HEK293 (cell line): ENCODE data around the gene MORN1.

Source experiments
- CTCF ChIA-PET: fragments of 350-600 bp; formaldehyde crosslinking; extraction: SDS; loops from one replicate; lab custom pipeline; 2021; ENCODE audit warnings: antibody characterized with exemption; lab: Yijun Ruan, JAX
- POLR2A ChIA-PET: fragments of 300-600 bp; formaldehyde crosslinking; extraction: SDS; loops from one replicate; lab custom pipeline; 2020; ENCODE audit warnings: antibody characterized with exemption, inconsistent platforms; lab: Yijun Ruan, JAX
- H3K27ac ChIP-seq: fragments of 200-500 bp; sonication (Bioruptor generic); 2 replicates; pipeline ENCODE4 v1.5.1; 2014; ENCODE audit warnings: low read depth, low read length, control low read depth, inconsistent platforms; ENCODE audit errors: extremely low read depth
- H3K36me3 ChIP-seq, 2 experiments: fragments of 200-500 bp in 1 of 2; sonication (Bioruptor generic) in 1 of 2; 1 replicate in 1 of 2; 2 replicates in 1 of 2; pipeline ENCODE4 v1.5.1; 2014 to 2017; ENCODE audit warnings: inconsistent platforms in 2 of 2, low read length in 2 of 2; ENCODE audit not compliant: control insufficient read depth in 2 of 2, insufficient read depth in 1 of 2
- H3K4me1 ChIP-seq: fragments of 200-500 bp; sonication (Bioruptor generic); 2 replicates; pipeline ENCODE4 v1.5.1; 2014; ENCODE audit warnings: mild to moderate bottlenecking, low read length, inconsistent platforms; ENCODE audit not compliant: control insufficient read depth, insufficient read depth
- H3K4me3 ChIP-seq: 2 replicates; pipeline ENCODE4 v1.5.1; 2011; ENCODE audit warnings: low read depth, mild to moderate bottlenecking, control low read depth, low read length, moderate library complexity
- H3K9me3 ChIP-seq: fragments of 200-500 bp; sonication (Bioruptor generic); 2 replicates; pipeline ENCODE4 v1.5.1; 2014; ENCODE audit warnings: low read depth, low read length, inconsistent platforms; ENCODE audit not compliant: control insufficient read depth, insufficient read depth
- EGR2 ChIP-seq: fragments of 450-650 bp; formaldehyde crosslinking; IDR thresholded peaks from 2 replicates; pipeline ENCODE4 v1.5.1; 2016; ENCODE audit warnings: low read depth, missing biosample characterization, missing genetic modification characterization
- GLIS2 ChIP-seq: fragments of 450-650 bp; formaldehyde crosslinking; IDR thresholded peaks from 2 replicates; pipeline ENCODE4 v1.5.1; 2016; ENCODE audit warnings: missing biosample characterization, missing genetic modification characterization
- MZF1 ChIP-seq: fragments of 450-650 bp; formaldehyde crosslinking; IDR thresholded peaks from 2 replicates; pipeline ENCODE4 v1.5.1; 2017; ENCODE audit warnings: missing biosample characterization, missing genetic modification characterization, borderline replicate concordance
- SCRT1 ChIP-seq: fragments of 450-650 bp; formaldehyde crosslinking; IDR thresholded peaks from 2 replicates; pipeline ENCODE4 v1.5.1; 2016; ENCODE audit warnings: missing biosample characterization, missing genetic modification characterization, borderline replicate concordance
- TRIM28 ChIP-seq: IDR thresholded peaks from 2 replicates; pipeline ENCODE4 v1.6.1; 2011; ENCODE audit warnings: low read length, control low read depth, borderline replicate concordance
- ZBTB17 ChIP-seq: fragments of 450-650 bp; formaldehyde crosslinking; IDR thresholded peaks from 2 replicates; pipeline ENCODE4 v1.5.1; 2016; ENCODE audit warnings: missing biosample characterization, missing genetic modification characterization
- ZFP3 ChIP-seq: fragments of 450-650 bp; formaldehyde crosslinking; IDR thresholded peaks from 2 replicates; pipeline ENCODE4 v1.5.1; 2016; ENCODE audit warnings: low read depth, missing biosample characterization, missing genetic modification characterization
- ZFP41 ChIP-seq: fragments of 450-650 bp; formaldehyde crosslinking; IDR thresholded peaks from 2 replicates; pipeline ENCODE4 v1.5.1; 2016; ENCODE audit warnings: missing biosample characterization, missing genetic modification characterization, borderline replicate concordance
- ZNF10 ChIP-seq: fragments of 450-650 bp; formaldehyde crosslinking; IDR thresholded peaks from 2 replicates; pipeline ENCODE4 v1.5.1; 2017; ENCODE audit warnings: missing biosample characterization, missing genetic modification characterization
- ZNF121 ChIP-seq: fragments of 450-650 bp; formaldehyde crosslinking; IDR thresholded peaks from 2 replicates; pipeline ENCODE4 v1.5.1; 2016; ENCODE audit warnings: missing biosample characterization, missing genetic modification characterization
- ZNF155 ChIP-seq: fragments of 450-650 bp; formaldehyde crosslinking; IDR thresholded peaks from 2 replicates; pipeline ENCODE4 v1.5.1; 2016; ENCODE audit warnings: missing biosample characterization, missing genetic modification characterization
- ZNF169 ChIP-seq: fragments of 450-650 bp; formaldehyde crosslinking; IDR thresholded peaks from 2 replicates; pipeline ENCODE4 v1.5.1; 2016; ENCODE audit warnings: missing biosample characterization, missing genetic modification characterization
- ZNF184 ChIP-seq: fragments of 450-650 bp; IDR thresholded peaks from 2 replicates; pipeline ENCODE4 v1.5.1; 2018; ENCODE audit warnings: missing biosample characterization, mild to moderate bottlenecking, missing genetic modification characterization
- ZNF239 ChIP-seq: fragments of 450-650 bp; formaldehyde crosslinking; IDR thresholded peaks from 2 replicates; pipeline ENCODE4 v1.5.1; 2016; ENCODE audit warnings: missing biosample characterization, missing genetic modification characterization
- ZNF354C ChIP-seq: fragments of 450-650 bp; formaldehyde crosslinking; IDR thresholded peaks from 2 replicates; pipeline ENCODE4 v1.5.1; 2016; ENCODE audit warnings: missing biosample characterization, missing genetic modification characterization, low read depth, borderline replicate concordance
- ZNF37A ChIP-seq: fragments of 450-650 bp; IDR thresholded peaks from 2 replicates; pipeline ENCODE4 v1.5.1; 2018; ENCODE audit warnings: missing biosample characterization, missing genetic modification characterization
- ZNF433 ChIP-seq: fragments of 450-650 bp; formaldehyde crosslinking; IDR thresholded peaks from 2 replicates; pipeline ENCODE4 v1.5.1; 2016; ENCODE audit warnings: missing biosample characterization, missing genetic modification characterization, low read depth
- ZNF510 ChIP-seq: fragments of 450-650 bp; formaldehyde crosslinking; IDR thresholded peaks from 2 replicates; pipeline ENCODE4 v1.5.1; 2018; ENCODE audit warnings: mild to moderate bottlenecking, missing genetic modification characterization, missing biosample characterization; ENCODE audit not compliant: insufficient replicate concordance
- ZNF621 ChIP-seq: fragments of 450-650 bp; formaldehyde crosslinking; IDR thresholded peaks from 2 replicates; pipeline ENCODE4 v1.5.1; 2017; ENCODE audit warnings: missing biosample characterization, missing genetic modification characterization
- ZNF626 ChIP-seq: fragments of 450-650 bp; sonication (Bioruptor Pico); formaldehyde crosslinking; IDR thresholded peaks from 2 replicates; pipeline ENCODE4 v1.5.1; 2018; ENCODE audit warnings: missing biosample characterization, missing genetic modification characterization, inconsistent platforms
- ZNF837 ChIP-seq: fragments of 450-650 bp; formaldehyde crosslinking; IDR thresholded peaks from 2 replicates; pipeline ENCODE4 v1.5.1; 2016; ENCODE audit warnings: missing biosample characterization, missing genetic modification characterization
- TF ChIP-seq, protein P1 (sequence below): fragments of 450-650 bp; IDR thresholded peaks from 2 replicates; pipeline ENCODE4 v1.5.1; 2018; ENCODE audit warnings: missing biosample characterization, mild to moderate bottlenecking, missing genetic modification characterization
- TF ChIP-seq, protein P2 (sequence below): fragments of 450-650 bp; formaldehyde crosslinking; IDR thresholded peaks from 2 replicates; pipeline ENCODE4 v1.5.1; 2016; ENCODE audit warnings: missing biosample characterization, missing genetic modification characterization
- TF ChIP-seq, protein P3 (sequence below): fragments of 450-650 bp; formaldehyde crosslinking; IDR thresholded peaks from 2 replicates; pipeline ENCODE4 v1.5.1; 2016; ENCODE audit warnings: missing biosample characterization, missing genetic modification characterization
- TF ChIP-seq, protein P4 (sequence below): IDR thresholded peaks from 2 replicates; pipeline ENCODE4 v1.6.1; 2011; ENCODE audit warnings: mild to moderate bottlenecking, low read depth, low read length, borderline replicate concordance
- TF ChIP-seq, protein P5 (sequence below): fragments of 450-650 bp; formaldehyde crosslinking; IDR thresholded peaks from 2 replicates; pipeline ENCODE4 v1.5.1; 2016; ENCODE audit warnings: missing biosample characterization, missing genetic modification characterization
- TF ChIP-seq, protein P6 (sequence below): fragments of 450-650 bp; formaldehyde crosslinking; IDR thresholded peaks from 2 replicates; pipeline ENCODE4 v1.5.1; 2016; ENCODE audit warnings: missing biosample characterization, missing genetic modification characterization

The MORN1 gene

DNA sequence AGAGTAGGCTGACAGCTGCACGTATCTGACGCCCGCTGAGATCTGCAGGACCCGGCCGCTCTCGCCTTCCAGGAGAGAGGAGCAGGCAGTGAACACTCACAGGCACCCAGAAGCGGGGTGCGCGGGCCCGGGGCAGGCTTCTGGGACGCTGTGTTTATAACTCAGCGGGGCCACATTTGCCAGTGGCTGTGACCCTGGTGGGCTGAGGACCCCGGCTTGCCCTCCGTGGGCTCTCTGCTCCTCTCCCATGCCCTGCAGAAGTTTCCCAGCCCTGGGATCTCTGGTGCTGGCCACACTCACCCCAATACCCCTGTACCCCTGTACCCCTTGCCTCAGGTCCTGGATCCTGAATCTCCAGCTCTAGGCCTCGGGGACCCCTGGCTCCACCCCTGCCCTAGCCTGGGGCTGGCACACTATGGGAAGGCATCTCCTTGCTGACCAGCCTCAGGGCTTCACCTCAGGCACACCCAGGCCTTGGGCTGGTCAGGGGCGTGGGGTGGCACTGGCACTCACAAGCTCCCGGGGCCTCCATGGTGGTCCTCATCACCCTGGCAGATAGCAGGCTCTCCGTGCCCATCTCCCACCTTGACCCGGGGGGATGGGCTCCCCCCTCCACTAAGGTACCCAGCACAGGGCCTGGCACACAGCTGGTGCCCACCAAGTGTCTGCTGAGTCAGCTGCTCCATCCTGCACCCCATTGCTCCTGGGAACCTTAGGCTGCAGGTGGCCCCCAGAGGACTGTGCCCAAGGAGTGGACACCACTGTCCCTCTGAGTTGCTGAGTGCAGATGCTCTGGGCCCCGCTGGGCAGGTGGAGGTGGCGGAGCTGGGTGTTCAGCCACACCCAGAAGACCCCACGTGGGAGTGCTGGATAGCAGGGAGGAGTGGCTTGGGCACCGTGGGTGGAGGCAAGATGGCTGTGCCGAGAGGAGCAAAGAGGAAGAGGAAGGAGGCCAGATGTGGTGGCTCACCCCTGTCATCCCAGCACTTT lies 32.4 kb downstream of the MORN1 start (continued):
- TF ChIP-seq, protein P1, sequence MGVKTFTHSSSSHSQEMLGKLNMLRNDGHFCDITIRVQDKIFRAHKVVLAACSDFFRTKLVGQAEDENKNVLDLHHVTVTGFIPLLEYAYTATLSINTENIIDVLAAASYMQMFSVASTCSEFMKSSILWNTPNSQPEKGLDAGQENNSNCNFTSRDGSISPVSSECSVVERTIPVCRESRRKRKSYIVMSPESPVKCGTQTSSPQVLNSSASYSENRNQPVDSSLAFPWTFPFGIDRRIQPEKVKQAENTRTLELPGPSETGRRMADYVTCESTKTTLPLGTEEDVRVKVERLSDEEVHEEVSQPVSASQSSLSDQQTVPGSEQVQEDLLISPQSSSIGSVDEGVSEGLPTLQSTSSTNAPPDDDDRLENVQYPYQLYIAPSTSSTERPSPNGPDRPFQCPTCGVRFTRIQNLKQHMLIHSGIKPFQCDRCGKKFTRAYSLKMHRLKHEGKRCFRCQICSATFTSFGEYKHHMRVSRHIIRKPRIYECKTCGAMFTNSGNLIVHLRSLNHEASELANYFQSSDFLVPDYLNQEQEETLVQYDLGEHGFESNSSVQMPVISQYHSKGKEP: no peak
- no peak for TF ChIP-seq ZNF155 (tag by site-specific recombination)
- no peak for TF ChIP-seq ZFP41
- TF ChIP-seq EGR2 (tag by site-specific recombination): peak; percentile 39; the same call in 1 of the 2 replicates
- no peak for TF ChIP-seq ZNF37A (tag by site-specific recombination)
- TF ChIP-seq, protein P2, sequence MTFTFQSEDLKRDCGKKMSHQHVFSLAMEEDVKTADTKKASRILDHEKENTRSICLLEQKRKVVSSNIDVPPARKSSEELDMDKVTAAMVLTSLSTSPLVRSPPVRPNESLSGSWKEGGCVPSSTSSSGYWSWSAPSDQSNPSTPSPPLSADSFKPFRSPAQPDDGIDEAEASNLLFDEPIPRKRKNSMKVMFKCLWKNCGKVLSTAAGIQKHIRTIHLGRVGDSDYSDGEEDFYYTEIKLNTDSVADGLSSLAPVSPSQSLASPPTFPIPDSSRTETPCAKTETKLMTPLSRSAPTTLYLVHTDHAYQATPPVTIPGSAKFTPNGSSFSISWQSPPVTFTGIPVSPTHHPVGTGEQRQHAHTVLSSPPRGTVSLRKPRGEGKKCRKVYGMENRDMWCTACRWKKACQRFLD (tag by site-specific recombination): no peak
- TF ChIP-seq MZF1: no peak
- TF ChIP-seq, protein P3, sequence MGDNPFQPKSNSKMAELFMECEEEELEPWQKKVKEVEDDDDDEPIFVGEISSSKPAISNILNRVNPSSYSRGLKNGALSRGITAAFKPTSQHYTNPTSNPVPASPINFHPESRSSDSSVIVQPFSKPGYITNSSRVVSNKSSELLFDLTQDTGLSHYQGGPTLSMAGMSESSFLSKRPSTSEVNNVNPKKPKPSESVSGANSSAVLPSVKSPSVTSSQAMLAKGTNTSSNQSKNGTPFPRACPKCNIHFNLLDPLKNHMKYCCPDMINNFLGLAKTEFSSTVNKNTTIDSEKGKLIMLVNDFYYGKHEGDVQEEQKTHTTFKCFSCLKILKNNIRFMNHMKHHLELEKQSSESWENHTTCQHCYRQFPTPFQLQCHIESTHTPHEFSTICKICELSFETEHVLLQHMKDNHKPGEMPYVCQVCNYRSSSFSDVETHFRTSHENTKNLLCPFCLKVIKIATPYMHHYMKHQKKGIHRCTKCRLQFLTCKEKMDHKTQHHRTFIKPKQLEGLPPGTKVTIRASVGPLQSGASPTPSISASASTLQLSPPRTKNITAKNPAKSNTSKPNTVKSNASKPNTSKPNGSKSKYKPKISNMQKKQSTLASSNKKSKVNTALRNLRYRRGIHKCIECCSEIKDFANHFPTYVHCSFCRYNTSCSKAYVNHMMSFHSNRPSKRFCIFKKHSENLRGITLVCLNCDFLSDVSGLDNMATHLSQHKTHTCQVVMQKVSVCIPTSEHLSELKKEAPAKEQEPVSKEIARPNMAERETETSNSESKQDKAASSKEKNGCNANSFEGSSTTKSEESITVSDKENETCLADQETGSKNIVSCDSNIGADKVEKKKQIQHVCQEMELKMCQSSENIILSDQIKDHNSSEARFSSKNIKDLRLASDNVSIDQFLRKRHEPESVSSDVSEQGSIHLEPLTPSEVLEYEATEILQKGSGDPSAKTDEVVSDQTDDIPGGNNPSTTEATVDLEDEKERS (tag by site-specific recombination): no peak
- TF ChIP-seq ZFP3 (tag by site-specific recombination): no peak
- TF ChIP-seq, protein P4, sequence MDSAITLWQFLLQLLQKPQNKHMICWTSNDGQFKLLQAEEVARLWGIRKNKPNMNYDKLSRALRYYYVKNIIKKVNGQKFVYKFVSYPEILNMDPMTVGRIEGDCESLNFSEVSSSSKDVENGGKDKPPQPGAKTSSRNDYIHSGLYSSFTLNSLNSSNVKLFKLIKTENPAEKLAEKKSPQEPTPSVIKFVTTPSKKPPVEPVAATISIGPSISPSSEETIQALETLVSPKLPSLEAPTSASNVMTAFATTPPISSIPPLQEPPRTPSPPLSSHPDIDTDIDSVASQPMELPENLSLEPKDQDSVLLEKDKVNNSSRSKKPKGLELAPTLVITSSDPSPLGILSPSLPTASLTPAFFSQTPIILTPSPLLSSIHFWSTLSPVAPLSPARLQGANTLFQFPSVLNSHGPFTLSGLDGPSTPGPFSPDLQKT: no peak
- TF ChIP-seq ZNF621 (tag by site-specific recombination): no peak
- 0 out of 2 replicates have a peak, but pooled peaks have one; percentile 22 for TF ChIP-seq GLIS2 (tag by site-specific recombination)
- TF ChIP-seq ZNF169 (tag by site-specific recombination): no peak
- TF ChIP-seq ZNF184: no peak
- no peak for TF ChIP-seq SCRT1
- TF ChIP-seq, all 188 proteins: peak for 3

DNA sequence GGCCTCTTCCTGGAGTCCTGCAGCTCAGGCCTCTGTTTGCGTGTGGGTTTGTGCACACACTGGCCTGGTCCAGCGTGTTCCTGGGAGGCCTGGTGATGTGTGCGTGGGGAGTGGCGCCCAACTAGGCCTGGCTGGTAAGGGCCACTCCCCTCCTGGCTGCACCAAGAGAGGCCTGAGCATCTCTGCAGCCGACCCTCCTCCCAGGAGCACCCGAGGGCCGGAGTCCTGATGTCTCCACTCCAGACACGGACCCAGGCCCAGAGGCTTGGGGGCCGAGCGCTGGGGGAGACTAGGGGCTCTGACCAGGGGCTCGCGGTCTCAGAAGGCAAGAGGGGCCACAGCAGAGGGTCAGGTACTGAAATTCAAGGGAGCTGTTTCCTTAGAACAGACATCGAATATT lies 33.3 kb downstream of the MORN1 start:
- Histone ChIP-seq H3K27ac (no peak overlapping the region), H3K9me3 (no peaks in the 10 kb centered on the region), H3K4me1 (no peaks in the 10 kb centered on the region), H3K4me3 (no peak overlapping the region), H3K36me3 (no peaks in the 10 kb centered on the region; a peak in 1 of 3 replicates)
- CTCF ChIA-PET: interaction anchor here (1.1 kb wide), 1 partner anchor 24 kb away, joined by 4 read pairs; no protein-coding TSS in a partner anchor
- POLR2A ChIA-PET: no interaction called here
- TF ChIP-seq ZNF510 (tag by site-specific recombination) (no peak), ZNF239 (tag by site-specific recombination) (no peak), ZNF626 (tag by site-specific recombination) (no peak), ZNF121 (tag by site-specific recombination) (no peak), ZBTB17 (tag by site-specific recombination) (no peak), ZNF354C (tag by site-specific recombination) (no peak), ZNF433 (tag by site-specific recombination) (no peak), TRIM28 (no peak), ZNF837 (tag by site-specific recombination) (no peak), ZNF10 (tag by site-specific recombination) (no peak)
- TF ChIP-seq, protein P5, sequence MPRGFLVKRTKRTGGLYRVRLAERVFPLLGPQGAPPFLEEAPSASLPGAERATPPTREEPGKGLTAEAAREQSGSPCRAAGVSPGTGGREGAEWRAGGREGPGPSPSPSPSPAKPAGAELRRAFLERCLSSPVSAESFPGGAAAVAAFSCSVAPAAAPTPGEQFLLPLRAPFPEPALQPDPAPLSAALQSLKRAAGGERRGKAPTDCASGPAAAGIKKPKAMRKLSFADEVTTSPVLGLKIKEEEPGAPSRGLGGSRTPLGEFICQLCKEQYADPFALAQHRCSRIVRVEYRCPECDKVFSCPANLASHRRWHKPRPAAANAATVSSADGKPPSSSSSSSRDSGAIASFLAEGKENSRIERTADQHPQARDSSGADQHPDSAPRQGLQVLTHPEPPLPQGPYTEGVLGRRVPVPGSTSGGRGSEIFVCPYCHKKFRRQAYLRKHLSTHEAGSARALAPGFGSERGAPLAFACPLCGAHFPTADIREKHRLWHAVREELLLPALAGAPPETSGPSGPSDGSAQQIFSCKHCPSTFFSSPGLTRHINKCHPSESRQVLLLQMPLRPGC: no peak
- TF ChIP-seq, protein P6, sequence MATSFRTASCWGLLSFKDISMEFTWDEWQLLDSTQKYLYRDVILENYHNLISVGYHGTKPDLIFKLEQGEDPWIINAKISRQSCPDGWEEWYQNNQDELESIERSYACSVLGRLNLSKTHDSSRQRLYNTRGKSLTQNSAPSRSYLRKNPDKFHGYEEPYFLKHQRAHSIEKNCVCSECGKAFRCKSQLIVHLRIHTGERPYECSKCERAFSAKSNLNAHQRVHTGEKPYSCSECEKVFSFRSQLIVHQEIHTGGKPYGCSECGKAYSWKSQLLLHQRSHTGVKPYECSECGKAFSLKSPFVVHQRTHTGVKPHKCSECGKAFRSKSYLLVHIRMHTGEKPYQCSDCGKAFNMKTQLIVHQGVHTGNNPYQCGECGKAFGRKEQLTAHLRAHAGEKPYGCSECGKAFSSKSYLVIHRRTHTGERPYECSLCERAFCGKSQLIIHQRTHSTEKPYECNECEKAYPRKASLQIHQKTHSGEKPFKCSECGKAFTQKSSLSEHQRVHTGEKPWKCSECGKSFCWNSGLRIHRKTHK: no peak
